Effector memory CD4-positive, alpha-beta T cell (primary cell): ENCODE results near the gene LRRC28.

Experiments
- DNase-seq, 3 donors: peaks; one replicate each; pipeline ENCODE4 v3.0.0-alpha.2; 2020
- H3K27ac ChIP-seq: 2 replicates; pipeline ENCODE4 v1.7.0; 2013; ENCODE audit warnings: mild to moderate bottlenecking, low read length, moderate library complexity; ENCODE audit not compliant: insufficient read depth, poor library complexity, severe bottlenecking
- H3K27me3 ChIP-seq: replicated peaks from 2 replicates; pipeline ENCODE4 v1.7.0; 2013; ENCODE audit warnings: mild to moderate bottlenecking, low read length; ENCODE audit not compliant: insufficient read depth, control insufficient read depth, poor library complexity, severe bottlenecking
- H3K36me3 ChIP-seq: 2 replicates; pipeline ENCODE4 v1.7.0; 2013; ENCODE audit warnings: mild to moderate bottlenecking, low read length, moderate library complexity; ENCODE audit not compliant: control insufficient read depth, insufficient read depth
- H3K4me1 ChIP-seq: 2 replicates; pipeline ENCODE4 v1.7.0; 2013; ENCODE audit warnings: low read length, mild to moderate bottlenecking; ENCODE audit not compliant: control insufficient read depth, insufficient read depth, poor library complexity, severe bottlenecking
- H3K4me3 ChIP-seq: 2 replicates; pipeline ENCODE4 v1.7.0; 2013; ENCODE audit warnings: low read length, low read depth, mild to moderate bottlenecking; ENCODE audit not compliant: insufficient read depth, poor library complexity, severe bottlenecking
- H3K9me3 ChIP-seq: 2 replicates; pipeline ENCODE4 v1.7.0; 2013; ENCODE audit warnings: mild to moderate bottlenecking, low read length, moderate library complexity; ENCODE audit not compliant: control insufficient read depth

Gene LRRC28

GRCh38 chr15:99421758-99422157 lies 170.5 kb downstream of the LRRC28 start:
- peaks cover 28% of the 10 kb centered on the region for H3K4me1 ChIP-seq
- no peaks in the 10 kb centered on the region for H3K27me3 ChIP-seq
- no peaks in the 10 kb centered on the region for H3K36me3 ChIP-seq
- no peak for DNase-seq
- H3K9me3 ChIP-seq = no peaks in the 10 kb centered on the region
- H3K27ac ChIP-seq = no peak overlapping the region
- no peak overlapping the region for H3K4me3 ChIP-seq

GRCh38 chr15:99423186-99424130 lies 172.2 kb downstream of the LRRC28 start:
- Histone ChIP-seq H3K36me3 (no peaks in the 10 kb centered on the region), H3K4me1 (peaks cover 28% of the 10 kb centered on the region), H3K9me3 (no peaks in the 10 kb centered on the region), H3K27me3 (no peaks in the 10 kb centered on the region), H3K27ac (peak overlapping the region; percentile 66), H3K4me3 (no peak overlapping the region)
- DNase-seq = no peak

- DNase-seq = no peak
- H3K4me3 ChIP-seq = no peak overlapping the region
- peaks cover 28% of the 10 kb centered on the region for H3K4me1 ChIP-seq
- peak overlapping the region; percentile 66 for H3K27ac ChIP-seq
- no peaks in the 10 kb centered on the region for H3K9me3 ChIP-seq
- H3K27me3 ChIP-seq = no peaks in the 10 kb centered on the region
- H3K36me3 ChIP-seq = no peaks in the 10 kb centered on the region
Measured at GRCh38 chr15:99424131-99424571, 172.9 kb downstream of the LRRC28 start.

GRCh38 chr15:99424978-99425656 lies 173.8 kb downstream of the LRRC28 start:
- H3K9me3 ChIP-seq = no peaks in the 10 kb centered on the region
- H3K27me3 ChIP-seq = no peaks in the 10 kb centered on the region
- H3K27ac ChIP-seq = peak overlapping the region; percentile 66
- peak in 1 of 3 donors; percentile 19 for DNase-seq
- no peak overlapping the region for H3K4me3 ChIP-seq
- H3K4me1 ChIP-seq = peaks cover 28% of the 10 kb centered on the region
- no peaks in the 10 kb centered on the region for H3K36me3 ChIP-seq

GRCh38 chr15:99425657-99426301 lies 174.5 kb downstream of the LRRC28 start:
- H3K4me1 ChIP-seq = peaks cover 28% of the 10 kb centered on the region
- H3K4me3 ChIP-seq = no peak overlapping the region
- H3K27ac ChIP-seq = peak overlapping the region; percentile 66
- no peaks in the 10 kb centered on the region for H3K27me3 ChIP-seq
- H3K9me3 ChIP-seq = no peaks in the 10 kb centered on the region
- no peak for DNase-seq
- H3K36me3 ChIP-seq = no peaks in the 10 kb centered on the region

DNA sequence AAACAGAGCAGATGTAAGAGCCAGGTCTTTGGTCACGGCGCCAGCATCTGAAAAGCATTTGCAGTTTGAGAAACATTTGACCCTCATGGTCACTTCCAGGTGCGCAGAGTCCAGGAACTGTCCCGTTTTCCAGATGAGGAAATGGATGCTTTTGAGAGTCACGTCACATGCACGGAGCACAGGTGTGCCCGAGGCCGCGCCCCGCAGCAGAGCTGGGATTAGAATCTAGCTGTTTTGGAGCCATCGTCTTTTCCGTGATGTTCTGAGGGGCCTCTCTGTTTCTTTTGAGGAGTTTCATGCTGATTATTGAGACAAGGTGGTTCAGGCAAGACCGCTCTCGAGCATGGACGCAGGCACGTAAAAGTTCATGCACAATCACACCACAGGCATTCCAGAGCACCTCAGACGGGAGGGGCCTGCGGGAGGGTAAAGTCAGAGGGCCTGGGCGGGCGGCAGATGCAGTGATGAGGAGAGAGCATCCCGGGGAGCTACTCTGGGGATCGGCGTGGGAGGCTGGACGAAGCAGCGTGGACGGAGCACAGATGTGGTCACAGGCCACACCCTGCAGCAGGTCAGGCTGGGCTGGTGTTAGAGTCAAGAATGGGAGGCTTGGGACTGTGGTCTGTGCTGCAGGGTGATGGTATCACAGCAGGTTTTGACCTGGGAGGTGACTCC lies 175.3 kb downstream of the LRRC28 start:
- Histone ChIP-seq H3K4me3 (no peak overlapping the region), H3K36me3 (no peaks in the 10 kb centered on the region), H3K4me1 (peaks cover 28% of the 10 kb centered on the region), H3K27ac (no peak overlapping the region), H3K9me3 (no peaks in the 10 kb centered on the region), H3K27me3 (no peaks in the 10 kb centered on the region)
- DNase-seq = no peak

GRCh38 chr15:99427210-99427609 lies 175.9 kb downstream of the LRRC28 start:
- no peaks in the 10 kb centered on the region for H3K36me3 ChIP-seq
- H3K4me3 ChIP-seq = no peak overlapping the region
- H3K27ac ChIP-seq = no peak overlapping the region
- H3K27me3 ChIP-seq = no peaks in the 10 kb centered on the region
- no peaks in the 10 kb centered on the region for H3K9me3 ChIP-seq
- peaks cover 29% of the 10 kb centered on the region for H3K4me1 ChIP-seq
- DNase-seq = no peak

DNA sequence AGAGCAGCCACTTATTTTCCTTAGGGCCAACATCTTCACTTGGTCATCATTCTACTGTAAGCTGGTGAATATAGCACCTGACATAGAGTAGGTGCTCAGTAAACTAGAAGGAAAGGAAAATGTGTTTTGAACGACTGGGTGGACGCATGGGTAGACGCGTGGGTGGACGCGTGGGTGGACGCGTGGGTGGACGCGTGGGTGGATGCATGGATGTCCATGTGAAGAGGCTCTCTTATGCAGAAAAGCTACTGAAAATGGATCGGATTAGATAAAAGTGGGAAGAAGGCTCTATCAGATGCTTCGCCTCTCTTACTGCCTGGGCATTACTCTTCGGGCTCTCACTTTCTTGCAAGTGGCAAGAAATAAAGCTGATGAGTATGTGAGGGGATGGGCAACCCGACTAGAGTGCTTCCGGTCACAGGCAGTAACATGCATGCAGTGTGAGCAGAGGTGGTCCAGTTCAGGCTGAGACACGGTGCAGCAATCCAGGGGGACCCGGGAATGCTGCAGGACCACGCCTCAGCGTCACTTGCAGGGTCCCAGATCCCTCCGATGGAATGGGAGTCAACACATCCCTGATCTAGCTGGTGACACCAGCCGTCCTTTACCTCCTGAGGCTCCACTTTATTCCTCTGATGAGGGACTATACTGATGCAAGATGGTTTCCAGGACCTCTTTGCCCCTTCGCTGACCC lies 176.5 kb downstream of the LRRC28 start:
- no peak overlapping the region for H3K27ac ChIP-seq
- no peaks in the 10 kb centered on the region for H3K9me3 ChIP-seq
- H3K4me1 ChIP-seq = peaks cover 35% of the 10 kb centered on the region
- H3K27me3 ChIP-seq = no peaks in the 10 kb centered on the region
- DNase-seq = no peak
- H3K36me3 ChIP-seq = no peaks in the 10 kb centered on the region
- no peak overlapping the region for H3K4me3 ChIP-seq

- Histone ChIP-seq H3K9me3 (no peaks in the 10 kb centered on the region), H3K36me3 (no peaks in the 10 kb centered on the region), H3K4me3 (no peak overlapping the region), H3K27ac (no peak overlapping the region), H3K27me3 (no peaks in the 10 kb centered on the region), H3K4me1 (peaks cover 34% of the 10 kb centered on the region)
- DNase-seq = no peak
Measured at GRCh38 chr15:99429681-99430081, 178.4 kb downstream of the LRRC28 start.
